Measurements from ENCODE around the gene CDCA3. TPM values are rescaled to one million over a fixed set of nuclear protein-coding genes. Genes with fewer than 3 reads are reported as not detected.
A peak's percentile ranks its signal among the peaks of the same experiment; 100 is the strongest.

Gene CDCA3
- total and polyA plus RNA-seq, 2 of the 13 experiments (the other 11 are each of a cell fraction or from before 2014, with no cell fraction given), result 32.7 to 56.5 TPM

DNA sequence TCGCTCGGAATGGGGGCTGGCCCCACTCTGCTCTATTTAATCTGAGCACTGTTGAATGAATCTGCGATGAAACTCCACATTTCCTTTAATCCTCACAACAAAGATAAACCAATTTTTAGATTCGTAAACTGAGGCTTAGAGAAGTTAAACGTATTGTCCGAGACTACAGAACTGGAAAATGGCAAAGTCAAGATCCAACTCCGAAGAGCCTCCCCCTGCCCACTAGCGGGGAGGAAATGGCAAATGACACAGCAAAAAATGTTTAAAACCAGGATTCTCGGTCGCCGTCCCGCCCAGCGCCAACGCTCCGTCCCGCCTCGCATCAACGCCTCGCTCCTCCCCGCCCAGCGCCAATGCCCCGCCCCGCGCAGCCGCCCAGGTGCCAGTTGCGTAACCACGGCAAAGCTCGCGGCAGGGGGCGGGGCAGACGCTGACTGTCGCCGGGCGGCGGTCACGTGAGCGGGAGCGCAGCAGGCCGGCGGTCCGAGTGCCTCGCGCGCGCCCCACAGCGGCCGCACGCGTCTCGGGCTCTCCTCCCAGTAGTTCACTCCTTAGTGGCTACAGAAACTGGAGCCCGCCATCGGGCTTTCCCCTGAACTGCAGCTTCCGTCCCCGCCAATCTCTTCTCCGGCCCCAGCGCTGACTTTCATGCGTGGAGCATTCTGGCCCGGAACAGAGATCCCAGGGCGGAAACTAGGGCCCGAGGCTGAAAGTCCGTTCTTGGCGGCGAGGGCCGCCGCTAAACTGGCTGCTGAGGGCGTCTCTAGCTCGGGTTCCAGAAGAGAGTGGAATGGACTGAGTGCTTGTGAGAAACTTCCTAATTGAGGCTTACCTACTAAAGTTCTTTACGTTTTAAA lies 39.9 kb upstream of the CDCA3 start (continued):
- TF ChIP-seq, protein P1, sequence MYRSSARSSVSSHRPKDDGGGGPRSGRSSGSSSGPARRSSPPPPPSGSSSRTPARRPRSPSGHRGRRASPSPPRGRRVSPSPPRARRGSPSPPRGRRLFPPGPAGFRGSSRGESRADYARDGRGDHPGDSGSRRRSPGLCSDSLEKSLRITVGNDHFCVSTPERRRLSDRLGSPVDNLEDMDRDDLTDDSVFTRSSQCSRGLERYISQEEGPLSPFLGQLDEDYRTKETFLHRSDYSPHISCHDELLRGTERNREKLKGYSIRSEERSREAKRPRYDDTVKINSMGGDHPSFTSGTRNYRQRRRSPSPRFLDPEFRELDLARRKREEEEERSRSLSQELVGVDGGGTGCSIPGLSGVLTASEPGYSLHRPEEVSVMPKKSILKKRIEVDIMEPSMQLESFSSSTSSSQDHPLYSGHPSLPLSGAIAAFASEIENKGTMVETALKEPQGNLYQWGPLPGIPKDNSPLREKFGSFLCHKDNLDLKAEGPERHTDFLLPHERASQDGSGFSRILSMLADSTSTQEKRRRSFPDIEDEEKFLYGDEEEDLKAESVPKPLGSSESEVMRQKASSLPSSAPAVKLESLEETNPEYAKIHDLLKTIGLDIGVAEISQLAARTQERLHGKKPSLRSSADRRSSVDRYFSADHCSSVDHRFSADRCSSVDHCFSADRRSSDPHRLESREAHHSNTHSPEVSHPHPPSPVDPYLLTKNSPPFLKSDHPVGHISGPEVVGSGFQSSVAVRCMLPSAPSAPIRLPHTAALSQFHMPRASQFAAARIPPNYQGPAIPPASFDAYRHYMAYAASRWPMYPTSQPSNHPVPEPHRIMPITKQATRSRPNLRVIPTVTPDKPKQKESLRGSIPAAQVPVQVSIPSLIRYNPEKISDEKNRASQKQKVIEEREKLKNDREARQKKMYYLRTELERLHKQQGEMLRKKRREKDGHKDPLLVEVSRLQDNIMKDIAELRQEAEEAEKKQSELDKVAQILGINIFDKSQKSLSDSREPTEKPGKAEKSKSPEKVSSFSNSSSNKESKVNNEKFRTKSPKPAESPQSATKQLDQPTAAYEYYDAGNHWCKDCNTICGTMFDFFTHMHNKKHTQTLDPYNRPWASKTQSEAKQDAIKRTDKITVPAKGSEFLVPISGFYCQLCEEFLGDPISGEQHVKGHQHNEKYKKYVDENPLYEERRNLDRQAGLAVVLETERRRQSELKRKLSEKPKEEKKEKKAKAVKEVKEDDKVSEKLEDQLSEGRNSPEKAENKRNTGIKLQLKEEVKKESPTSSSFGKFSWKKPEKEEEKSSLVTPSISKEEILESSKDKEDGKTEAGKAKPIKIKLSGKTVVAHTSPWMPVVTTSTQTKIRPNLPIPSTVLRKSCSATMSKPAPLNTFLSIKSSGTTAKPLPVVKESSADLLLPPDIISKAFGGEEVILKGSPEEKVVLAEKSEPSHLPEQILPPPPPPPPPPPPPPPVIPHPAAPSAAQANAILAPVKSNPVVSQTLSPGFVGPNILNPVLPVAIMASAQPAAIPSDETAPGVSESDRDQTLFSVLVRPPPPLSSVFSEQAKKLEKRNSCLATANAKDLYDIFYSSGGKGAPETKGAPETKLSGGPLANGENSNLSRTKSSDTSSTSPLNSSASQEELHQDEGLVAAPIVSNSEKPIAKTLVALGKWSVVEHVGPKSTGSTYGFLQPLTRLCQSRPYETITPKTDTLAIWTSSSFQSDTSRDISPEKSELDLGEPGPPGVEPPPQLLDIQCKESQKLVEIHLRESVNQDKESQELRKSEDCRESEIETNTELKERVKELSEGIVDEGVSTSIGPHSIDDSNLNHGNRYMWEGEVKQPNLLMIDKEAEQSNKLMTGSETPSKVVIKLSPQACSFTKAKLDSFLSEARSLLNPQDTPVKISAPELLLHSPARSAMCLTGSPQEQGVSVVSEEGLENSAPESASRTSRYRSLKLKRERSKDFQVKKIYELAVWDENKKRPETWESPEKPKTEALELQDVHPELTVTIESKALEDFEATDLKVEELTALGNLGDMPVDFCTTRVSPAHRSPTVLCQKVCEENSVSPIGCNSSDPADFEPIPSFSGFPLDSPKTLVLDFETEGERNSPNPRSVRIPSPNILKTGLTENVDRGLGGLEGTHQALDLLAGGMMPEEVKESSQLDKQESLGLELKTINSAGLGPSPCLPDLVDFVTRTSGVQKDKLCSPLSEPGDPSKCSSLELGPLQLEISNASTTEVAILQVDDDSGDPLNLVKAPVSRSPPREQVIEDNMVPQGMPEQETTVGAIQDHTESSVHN (CRISPR knock-in tag; IDR thresholded peaks at IDR 0.05), result no peak
- no peak for TF ChIP-seq ZNF782 (CRISPR knock-in tag; IDR thresholded peaks at IDR 0.05; ENCODE audit: borderline replicate concordance)
- TF ChIP-seq EED (CRISPR knock-in tag; IDR thresholded peaks at IDR 0.05), result no peak
- no peak for TF ChIP-seq NONO (IDR thresholded peaks at IDR 0.05)
- TF ChIP-seq NONO (CRISPR knock-in tag; conservative IDR thresholded peaks at IDR 0.05), result peak; percentile 94
- no peak for TF ChIP-seq SSRP1 (CRISPR knock-in tag; IDR thresholded peaks at IDR 0.05)
- TF ChIP-seq, protein P2, sequence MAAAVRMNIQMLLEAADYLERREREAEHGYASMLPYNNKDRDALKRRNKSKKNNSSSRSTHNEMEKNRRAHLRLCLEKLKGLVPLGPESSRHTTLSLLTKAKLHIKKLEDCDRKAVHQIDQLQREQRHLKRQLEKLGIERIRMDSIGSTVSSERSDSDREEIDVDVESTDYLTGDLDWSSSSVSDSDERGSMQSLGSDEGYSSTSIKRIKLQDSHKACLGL (CRISPR knock-in tag; IDR thresholded peaks at IDR 0.05), result no peak; the same call in 1 of the 2 replicates
- TF ChIP-seq, protein P3, sequence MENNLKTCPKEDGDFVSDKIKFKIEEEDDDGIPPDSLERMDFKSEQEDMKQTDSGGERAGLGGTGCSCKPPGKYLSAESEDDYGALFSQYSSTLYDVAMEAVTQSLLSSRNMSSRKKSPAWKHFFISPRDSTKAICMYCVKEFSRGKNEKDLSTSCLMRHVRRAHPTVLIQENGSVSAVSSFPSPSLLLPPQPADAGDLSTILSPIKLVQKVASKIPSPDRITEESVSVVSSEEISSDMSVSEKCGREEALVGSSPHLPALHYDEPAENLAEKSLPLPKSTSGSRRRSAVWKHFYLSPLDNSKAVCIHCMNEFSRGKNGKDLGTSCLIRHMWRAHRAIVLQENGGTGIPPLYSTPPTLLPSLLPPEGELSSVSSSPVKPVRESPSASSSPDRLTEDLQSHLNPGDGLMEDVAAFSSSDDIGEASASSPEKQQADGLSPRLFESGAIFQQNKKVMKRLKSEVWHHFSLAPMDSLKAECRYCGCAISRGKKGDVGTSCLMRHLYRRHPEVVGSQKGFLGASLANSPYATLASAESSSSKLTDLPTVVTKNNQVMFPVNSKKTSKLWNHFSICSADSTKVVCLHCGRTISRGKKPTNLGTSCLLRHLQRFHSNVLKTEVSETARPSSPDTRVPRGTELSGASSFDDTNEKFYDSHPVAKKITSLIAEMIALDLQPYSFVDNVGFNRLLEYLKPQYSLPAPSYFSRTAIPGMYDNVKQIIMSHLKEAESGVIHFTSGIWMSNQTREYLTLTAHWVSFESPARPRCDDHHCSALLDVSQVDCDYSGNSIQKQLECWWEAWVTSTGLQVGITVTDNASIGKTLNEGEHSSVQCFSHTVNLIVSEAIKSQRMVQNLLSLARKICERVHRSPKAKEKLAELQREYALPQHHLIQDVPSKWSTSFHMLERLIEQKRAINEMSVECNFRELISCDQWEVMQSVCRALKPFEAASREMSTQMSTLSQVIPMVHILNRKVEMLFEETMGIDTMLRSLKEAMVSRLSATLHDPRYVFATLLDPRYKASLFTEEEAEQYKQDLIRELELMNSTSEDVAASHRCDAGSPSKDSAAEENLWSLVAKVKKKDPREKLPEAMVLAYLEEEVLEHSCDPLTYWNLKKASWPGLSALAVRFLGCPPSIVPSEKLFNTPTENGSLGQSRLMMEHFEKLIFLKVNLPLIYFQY (CRISPR knock-in tag; IDR thresholded peaks at IDR 0.05; ENCODE audit: borderline replicate concordance), result peak; percentile 44; the same call in 1 of the 2 replicates
- TF ChIP-seq MXD3 (CRISPR knock-in tag; IDR thresholded peaks at IDR 0.05), result peak; percentile 73; the same call in 1 of the 2 replicates
- TF ChIP-seq, protein P4, sequence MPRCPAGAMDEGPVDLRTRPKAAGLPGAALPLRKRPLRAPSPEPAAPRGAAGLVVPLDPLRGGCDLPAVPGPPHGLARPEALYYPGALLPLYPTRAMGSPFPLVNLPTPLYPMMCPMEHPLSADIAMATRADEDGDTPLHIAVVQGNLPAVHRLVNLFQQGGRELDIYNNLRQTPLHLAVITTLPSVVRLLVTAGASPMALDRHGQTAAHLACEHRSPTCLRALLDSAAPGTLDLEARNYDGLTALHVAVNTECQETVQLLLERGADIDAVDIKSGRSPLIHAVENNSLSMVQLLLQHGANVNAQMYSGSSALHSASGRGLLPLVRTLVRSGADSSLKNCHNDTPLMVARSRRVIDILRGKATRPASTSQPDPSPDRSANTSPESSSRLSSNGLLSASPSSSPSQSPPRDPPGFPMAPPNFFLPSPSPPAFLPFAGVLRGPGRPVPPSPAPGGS (CRISPR knock-in tag; IDR thresholded peaks at IDR 0.05), result peak; percentile 67; the same call in 1 of the 2 replicates
- peak; percentile 82; the same call in 1 of the 2 replicates for TF ChIP-seq MEIS2 (CRISPR knock-in tag; IDR thresholded peaks at IDR 0.05)
- TF ChIP-seq, protein P5, sequence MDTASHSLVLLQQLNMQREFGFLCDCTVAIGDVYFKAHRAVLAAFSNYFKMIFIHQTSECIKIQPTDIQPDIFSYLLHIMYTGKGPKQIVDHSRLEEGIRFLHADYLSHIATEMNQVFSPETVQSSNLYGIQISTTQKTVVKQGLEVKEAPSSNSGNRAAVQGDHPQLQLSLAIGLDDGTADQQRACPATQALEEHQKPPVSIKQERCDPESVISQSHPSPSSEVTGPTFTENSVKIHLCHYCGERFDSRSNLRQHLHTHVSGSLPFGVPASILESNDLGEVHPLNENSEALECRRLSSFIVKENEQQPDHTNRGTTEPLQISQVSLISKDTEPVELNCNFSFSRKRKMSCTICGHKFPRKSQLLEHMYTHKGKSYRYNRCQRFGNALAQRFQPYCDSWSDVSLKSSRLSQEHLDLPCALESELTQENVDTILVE (CRISPR knock-in tag; IDR thresholded peaks at IDR 0.05), result peak; percentile 92

All from HepG2 (cell line).